Muscle layer of colon (tissue), 2 donors: Measurements from ENCODE around the gene ADAMTS2.

Experiments used
- H3K27ac ChIP-seq: one replicate; pipeline ENCODE4 v1.7.0; 2013; ENCODE audit warnings: low read depth, mild to moderate bottlenecking, low read length, moderate library complexity
- H3K27me3 ChIP-seq, 2 donors: one replicate each; pipeline ENCODE4 v1.7.0; 2013; ENCODE audit warnings: low read length in 2 of 2, mild to moderate bottlenecking in 2 of 2; ENCODE audit not compliant: insufficient read depth in 2 of 2, control insufficient read depth in 1 of 2
- H3K36me3 ChIP-seq: one replicate; pipeline ENCODE4 v1.7.0; 2013; ENCODE audit warnings: mild to moderate bottlenecking, low read length; ENCODE audit not compliant: insufficient read depth
- H3K4me1 ChIP-seq: one replicate; pipeline ENCODE4 v1.7.0; 2013; ENCODE audit warnings: mild to moderate bottlenecking, low read length; ENCODE audit not compliant: insufficient read depth
- H3K4me3 ChIP-seq, 2 donors: one replicate each; pipeline ENCODE4 v1.7.0; 2013; ENCODE audit warnings: low read length in 2 of 2, low read depth in 1 of 2, mild to moderate bottlenecking in 1 of 2, moderate library complexity in 1 of 2
- H3K9ac ChIP-seq: one replicate; pipeline ENCODE4 v1.7.0; 2013; ENCODE audit warnings: low read length
- H3K9me3 ChIP-seq: one replicate; pipeline ENCODE4 v1.7.0; 2013; ENCODE audit warnings: mild to moderate bottlenecking, low read length
- donor health status: abdominal sarcoma.
- donor health status: Adenocarcinoma of cecum.

ADAMTS2 gene

GRCh38 chr5:179166886-179167841 lies 178.1 kb downstream of the ADAMTS2 start:
- H3K27me3 ChIP-seq, result no peaks in the 10 kb centered on the region
- no peak overlapping the region for H3K9ac ChIP-seq
- no peaks in the 10 kb centered on the region for H3K36me3 ChIP-seq
- no peak overlapping the region for H3K27ac ChIP-seq
- peak overlapping the region; percentile 34 to 52 for H3K4me3 ChIP-seq
- no peaks in the 10 kb centered on the region for H3K4me1 ChIP-seq
- H3K9me3 ChIP-seq, result no peaks in the 10 kb centered on the region

GRCh38 chr5:179166171-179166885 lies 178.9 kb downstream of the ADAMTS2 start:
- H3K4me3 ChIP-seq, result peak overlapping the region in 1 of 2 donors; percentile 34
- H3K27ac ChIP-seq, result no peak overlapping the region
- H3K4me1 ChIP-seq, result no peaks in the 10 kb centered on the region
- H3K9me3 ChIP-seq, result no peaks in the 10 kb centered on the region
- H3K36me3 ChIP-seq, result no peaks in the 10 kb centered on the region
- H3K9ac ChIP-seq, result no peak overlapping the region
- no peaks in the 10 kb centered on the region for H3K27me3 ChIP-seq

- no peak overlapping the region for H3K4me3 ChIP-seq
- no peaks in the 10 kb centered on the region for H3K27me3 ChIP-seq
- H3K9me3 ChIP-seq, result no peaks in the 10 kb centered on the region
- H3K27ac ChIP-seq, result no peak overlapping the region
- H3K36me3 ChIP-seq, result no peaks in the 10 kb centered on the region
- no peak overlapping the region for H3K9ac ChIP-seq
- H3K4me1 ChIP-seq, result no peaks in the 10 kb centered on the region
Measured at GRCh38 chr5:179165421-179166170, 179.7 kb downstream of the ADAMTS2 start.

- Histone ChIP-seq H3K27ac (no peak overlapping the region), H3K4me3 (no peak overlapping the region), H3K36me3 (no peaks in the 10 kb centered on the region), H3K4me1 (no peaks in the 10 kb centered on the region), H3K9me3 (no peaks in the 10 kb centered on the region), H3K9ac (no peak overlapping the region), H3K27me3 (no peaks in the 10 kb centered on the region)
Measured at GRCh38 chr5:179164331-179165311, 180.6 kb downstream of the ADAMTS2 start.

- no peaks in the 10 kb centered on the region for H3K4me1 ChIP-seq
- H3K9me3 ChIP-seq, result no peaks in the 10 kb centered on the region
Measured at GRCh38 chr5:179163236-179164155, 181.8 kb downstream of the ADAMTS2 start.

GRCh38 chr5:179162351-179163235 lies 182.7 kb downstream of the ADAMTS2 start:
- no peaks in the 10 kb centered on the region for H3K27me3 ChIP-seq
- H3K4me1 ChIP-seq, result no peaks in the 10 kb centered on the region
- H3K9ac ChIP-seq, result no peak overlapping the region
- H3K36me3 ChIP-seq, result no peaks in the 10 kb centered on the region
- H3K9me3 ChIP-seq, result no peaks in the 10 kb centered on the region
- H3K27ac ChIP-seq, result no peak overlapping the region
- H3K4me3 ChIP-seq, result no peak overlapping the region

More at GRCh38 chr5:179163236-179164155, 181.8 kb downstream of the ADAMTS2 start:
- no peak overlapping the region for H3K9ac ChIP-seq
- no peaks in the 10 kb centered on the region for H3K27me3 ChIP-seq
- H3K4me3 ChIP-seq, result no peak overlapping the region
- H3K36me3 ChIP-seq, result no peaks in the 10 kb centered on the region
- no peak overlapping the region for H3K27ac ChIP-seq

- Histone ChIP-seq H3K9ac (no peak overlapping the region), H3K27ac (no peak overlapping the region), H3K27me3 (no peaks in the 10 kb centered on the region), H3K9me3 (no peaks in the 10 kb centered on the region), H3K4me1 (no peaks in the 10 kb centered on the region), H3K36me3 (no peaks in the 10 kb centered on the region), H3K4me3 (no peak overlapping the region)
Measured at GRCh38 chr5:179161901-179162300, 183.4 kb downstream of the ADAMTS2 start.

- Histone ChIP-seq H3K9ac (no peak overlapping the region), H3K36me3 (no peaks in the 10 kb centered on the region), H3K27me3 (no peaks in the 10 kb centered on the region), H3K9me3 (no peaks in the 10 kb centered on the region), H3K4me1 (no peaks in the 10 kb centered on the region), H3K27ac (no peak overlapping the region), H3K4me3 (no peak overlapping the region)
Measured at GRCh38 chr5:179160584-179160983, 184.7 kb downstream of the ADAMTS2 start.

GRCh38 chr5:179158556-179158955 lies 186.7 kb downstream of the ADAMTS2 start:
- no peaks in the 10 kb centered on the region for H3K9me3 ChIP-seq
- no peaks in the 10 kb centered on the region for H3K36me3 ChIP-seq
- H3K27ac ChIP-seq, result no peak overlapping the region
- no peak overlapping the region for H3K9ac ChIP-seq
- no peaks in the 10 kb centered on the region for H3K27me3 ChIP-seq
- no peak overlapping the region for H3K4me3 ChIP-seq
- H3K4me1 ChIP-seq, result no peaks in the 10 kb centered on the region
